B cell (primary cell): ENCODE results near the gene HYAL1. TPM values are rescaled to one million over a fixed set of nuclear protein-coding genes. Genes with fewer than 3 reads are reported as not detected.

Source experiments
- ATAC-seq: fragments of 200-7000 bp; cut with Tn5 transposase; one replicate; pipeline ENCODE4 v1.10.0; 2021; ENCODE audit warnings: low read depth, mild to moderate bottlenecking, moderate number of reproducible peaks, moderate library complexity
- CTCF ChIA-PET: fragments of 350-600 bp; sonication (Branson Sonifier 250); formaldehyde crosslinking; loops from one replicate; lab custom pipeline; 2021; ENCODE audit warnings: antibody characterized with exemption, inconsistent platforms; lab: Charles Lee
- POLR2A ChIA-PET: fragments of 350-600 bp; sonication (Branson Sonifier 250); formaldehyde crosslinking; loops from one replicate; lab custom pipeline; 2021; ENCODE audit warnings: antibody characterized with exemption; lab: Charles Lee
- DNase-seq: peaks from one replicate; pipeline ENCODE4 v3.0.0; 2013
- H2AFZ ChIP-seq: 2 replicates; pipeline ENCODE4 v1.6.1; 2012; ENCODE audit warnings: mild to moderate bottlenecking, low read depth, low read length; ENCODE audit not compliant: insufficient read depth, poor library complexity, severe bottlenecking
- H3K27ac ChIP-seq, 2 donors: 1 replicate in 1 of 2; 2 replicates in 1 of 2; pipeline ENCODE4 v1.5.1; 2012 to 2013; ENCODE audit warnings: low read length in 2 of 2, mild to moderate bottlenecking in 2 of 2, moderate library complexity in 1 of 2
- H3K27me3 ChIP-seq, 4 experiments: fragments of 200-600 bp in 1 of 4; sonication (generic) in 1 of 4; replicated peaks in 1 of 4; 1 replicate in 2 of 4; 2 replicates in 2 of 4; pipeline versions ENCODE4 v1.6.1 to v1.7.0; 2013 to 2016; ENCODE audit warnings: low read length in 3 of 4, mild to moderate bottlenecking in 2 of 4, mixed read lengths in 1 of 4, moderate library complexity in 1 of 4; ENCODE audit not compliant: insufficient read depth in 4 of 4, control insufficient read depth in 3 of 4; ENCODE audit errors: control extremely low read depth in 1 of 4
- H3K36me3 ChIP-seq, 2 experiments: replicated peaks in 1 of 2; 1 replicate in 1 of 2; 2 replicates in 1 of 2; pipeline versions ENCODE4 v1.6.1 to v1.7.1; 2013; ENCODE audit warnings: low read length in 1 of 2; ENCODE audit not compliant: insufficient read depth in 2 of 2, control insufficient read depth in 1 of 2; ENCODE audit errors: control extremely low read depth in 1 of 2, extremely low read depth in 1 of 2
- H3K4me1 ChIP-seq, 2 donors: fragments of 200-600 bp in 1 of 2; sonication (generic) in 1 of 2; 1 replicate in 1 of 2; 2 replicates in 1 of 2; pipeline versions ENCODE4 v1.5.1 to v1.6.1; 2013 to 2017; ENCODE audit warnings: low read length in 2 of 2; ENCODE audit not compliant: control insufficient read depth in 2 of 2, insufficient read depth in 2 of 2
- H3K4me2 ChIP-seq: replicated peaks from 2 replicates; pipeline ENCODE3; 2012; ENCODE audit warnings: mild to moderate bottlenecking, low read depth, low read length; ENCODE audit not compliant: poor library complexity, severe bottlenecking
- H3K4me3 ChIP-seq, 5 experiments: fragments of 200-600 bp in 1 of 5; sonication (generic) in 1 of 5; 1 replicate in 3 of 5; 2 replicates in 2 of 5; pipeline versions ENCODE4 v1.5.1 to v1.7.0; 2011 to 2016; ENCODE audit warnings: low read length in 4 of 5, mild to moderate bottlenecking in 4 of 5, low read depth in 2 of 5, control low read depth in 1 of 5, moderate library complexity in 1 of 5; ENCODE audit not compliant: insufficient read depth in 1 of 5; ENCODE audit errors: control extremely low read depth in 1 of 5, extremely low read depth in 1 of 5
- H3K79me2 ChIP-seq: fragments of 200-600 bp; sonication (generic); one replicate; pipeline ENCODE4 v1.6.0; 2016; ENCODE audit warnings: low read length; ENCODE audit not compliant: control insufficient read depth, insufficient read depth
- H3K9ac ChIP-seq: fragments of 200-600 bp; sonication (generic); 2 replicates; pipeline ENCODE4 v1.6.1; 2017; ENCODE audit warnings: mild to moderate bottlenecking, low read length, moderate library complexity
- H3K9me3 ChIP-seq, 3 donors: one replicate each; pipeline versions ENCODE4 v1.6.1 to v1.7.1; 2013; ENCODE audit warnings: low read length in 2 of 3; ENCODE audit not compliant: control insufficient read depth in 2 of 3, insufficient read depth in 1 of 3; ENCODE audit errors: control extremely low read depth in 1 of 3
- H4K20me1 ChIP-seq: 2 replicates; pipeline ENCODE4 v1.6.0; 2012; ENCODE audit warnings: mild to moderate bottlenecking, low read length; ENCODE audit not compliant: insufficient read depth, control insufficient read depth, poor library complexity, severe bottlenecking
- H3K27ac Mint-ChIP-seq: one replicate; pipeline ENCODE4 v1.8.0; 2021; ENCODE audit warnings: mixed read lengths
- H3K27me3 Mint-ChIP-seq: one replicate; pipeline ENCODE4 v1.8.0; 2021; ENCODE audit warnings: mixed read lengths
- H3K4me1 Mint-ChIP-seq: one replicate; pipeline ENCODE4 v1.8.0; 2021; ENCODE audit warnings: mixed read lengths
- H3K4me3 Mint-ChIP-seq: one replicate; pipeline ENCODE4 v1.8.0; 2021; ENCODE audit warnings: mixed read lengths
- H3K9me3 Mint-ChIP-seq: one replicate; pipeline ENCODE4 v1.8.0; 2022; ENCODE audit warnings: mixed read lengths; ENCODE audit not compliant: insufficient read depth
- CTCF ChIP-seq: fragments of 200-600 bp; IDR thresholded peaks from one replicate; pipeline ENCODE4 v1.8.0; 2022; ENCODE audit warnings: antibody characterized with exemption, mild to moderate bottlenecking
- EZH2 ChIP-seq: IDR thresholded peaks from 2 replicates; pipeline ENCODE4 v1.6.1; 2012; ENCODE audit warnings: borderline replicate concordance, low read depth, mild to moderate bottlenecking, moderate library complexity, low read length; ENCODE audit not compliant: insufficient read depth, poor library complexity, severe bottlenecking
- WGBS: methylation state at CpG from one replicate; pipeline ENCODE4 v1.1.5; 2013; ENCODE audit warnings: missing lambda C conversion rate; ENCODE audit not compliant: insufficient coverage; 5-methylcytosine and 5-hydroxymethylcytosine counted together
- intact Hi-C: fragments of 100-400 bp; cut with micrococcal nuclease; formaldehyde crosslinking; loops from one replicate; pipeline ENCODE4 v1.10.0; 2022
- polyA plus RNA-seq: library from polyadenylated mRNA; depleted of rRNA; stranded (reverse); fragments of >200 nt; gene quantifications from 2 replicates; pipeline ENCODE4 v1.2.3, GENCODE V29; 2012
- total RNA-seq, 2 donors: library from RNA; stranded (reverse); fragments of 120-200 nt in 1 of 2; gene quantifications; 1 replicate in 1 of 2; 2 replicates in 1 of 2; pipeline versions ENCODE4 v1.2.3 to v1.2.4, GENCODE V29; 2013 to 2022

HYAL1 gene
- total and polyA plus RNA-seq, 2 donors (not counting 1 experiment from before 2014, with no cell fraction given), result 0.12 to 0.30 TPM

GRCh38 chr3:50297896-50298725 lies 5.3 kb downstream of the HYAL1 start:
- H3K4me3 Mint-ChIP-seq, result peak overlapping the region; percentile 100
- CTCF ChIA-PET, result interaction anchor here (1.0 to 3.2 kb wide), 7 partner anchors 23 to 68 kb away, joined by 3 to 28 read pairs (median 9); partner anchors contain the start of genes CYB561D2, GNAI2, HYAL2 and NPRL2
- H2AFZ ChIP-seq, result peak overlapping the region; percentile 81
- peak overlapping the region in 4 of 5 experiments; percentile 77 to 89 (median 88) for H3K4me3 ChIP-seq
- peak overlapping the region; percentile 82 for H3K9ac ChIP-seq
- H3K9me3 ChIP-seq, result no peaks in the 10 kb centered on the region
- no peaks in the 10 kb centered on the region for H3K27me3 ChIP-seq
- H3K27ac ChIP-seq, result peak overlapping the region; percentile 77 to 84
- ATAC-seq, result no peak
- DNase-seq, result no peak
- peaks cover 0 to 4% of the 10 kb centered on the region in 2 experiments for H3K36me3 ChIP-seq
- H3K4me1 ChIP-seq, result peaks cover 18 to 25% of the 10 kb centered on the region in 2 donors
- TF ChIP-seq CTCF (no peak), EZH2 (no peak)
- peaks cover 33% of the 10 kb centered on the region for H3K4me1 Mint-ChIP-seq
- H4K20me1 ChIP-seq, result no peaks in the 10 kb centered on the region
- H3K27ac Mint-ChIP-seq, result peak overlapping the region; percentile 100
- peaks cover 13% of the 10 kb centered on the region for H3K79me2 ChIP-seq
- POLR2A ChIA-PET, result interaction anchor here (0.6 to 2.5 kb wide), 7 partner anchors 16 to 62 kb away, joined by 3 to 27 read pairs (median 9); partner anchors contain the start of genes CYB561D2, GNAI2, HYAL2 and NPRL2
- no peaks in the 10 kb centered on the region for H3K27me3 Mint-ChIP-seq
- H3K9me3 Mint-ChIP-seq, result no peaks in the 10 kb centered on the region
- peak overlapping the region; percentile 89 for H3K4me2 ChIP-seq
- intact Hi-C loops, result loop anchor here (2.0 to 10.0 kb wide), 2 partner anchors 61 to 1087 kb away; partner anchors contain the start of genes GNAI2 and MANF
- 31% methylated on average over 8 of the region's 9 CpGs for WGBS

- Histone ChIP-seq H4K20me1 (no peaks in the 10 kb centered on the region), H3K4me3 (no peak overlapping the region), H3K4me1 (peaks cover 22 to 32% of the 10 kb centered on the region in 2 donors), H3K27me3 (no peaks in the 10 kb centered on the region), H3K79me2 (peaks cover 13% of the 10 kb centered on the region), H3K27ac (no peak overlapping the region), H2AFZ (no peak overlapping the region), H3K9me3 (no peaks in the 10 kb centered on the region), H3K36me3 (peaks cover 0 to 4% of the 10 kb centered on the region in 2 experiments), H3K4me2 (no peak overlapping the region), H3K9ac (no peak overlapping the region)
- POLR2A ChIA-PET, result no interaction called here
- intact Hi-C loops, result loop anchor here (10.0 kb wide), 1 partner anchor 1087 kb away; the partner anchor contains the start of gene MANF
- CTCF ChIA-PET, result interaction anchor here (0.9 to 1.0 kb wide), 3 partner anchors 27 to 67 kb away, joined by 3 read pairs; no protein-coding TSS in a partner anchor
- H3K27ac Mint-ChIP-seq, result peak overlapping the region; percentile 100
- H3K9me3 Mint-ChIP-seq, result no peaks in the 10 kb centered on the region
- peaks cover 40% of the 10 kb centered on the region for H3K4me1 Mint-ChIP-seq
- WGBS, result 95% methylated on average over 2 of the region's 2 CpGs
- H3K4me3 Mint-ChIP-seq, result peak overlapping the region; percentile 100
- H3K27me3 Mint-ChIP-seq, result no peaks in the 10 kb centered on the region
- ATAC-seq (no peak), DNase-seq (peak; percentile 32)
- TF ChIP-seq EZH2 (no peak), CTCF (no peak)
These were observed 6.0 kb downstream of the HYAL1 start for GRCh38 chr3:50297384-50297775.
